GM18499 (cell line): ENCODE results near the gene GRIN1.
"Not testable (repeated sequence)": the region's sequence is repeated elsewhere in the genome, so short reads cannot be mapped to it uniquely, and the experiment has no call there.

Experiments used
- ATAC-seq: cut with Tn5 transposase; IDR thresholded peaks from one replicate; pipeline ENCODE4 v1.9.1; 2021; ENCODE audit warnings: moderate number of reproducible peaks; ENCODE audit not compliant: insufficient read depth, unreplicated experiment

GRIN1 gene

GRCh38 chr9:137127301-137128157 is 11.4 kb upstream of the GRIN1 start:
- no peak for ATAC-seq

GRCh38 chr9:137128158-137128861 is 10.6 kb upstream of the GRIN1 start:
- ATAC-seq = no peak

DNA sequence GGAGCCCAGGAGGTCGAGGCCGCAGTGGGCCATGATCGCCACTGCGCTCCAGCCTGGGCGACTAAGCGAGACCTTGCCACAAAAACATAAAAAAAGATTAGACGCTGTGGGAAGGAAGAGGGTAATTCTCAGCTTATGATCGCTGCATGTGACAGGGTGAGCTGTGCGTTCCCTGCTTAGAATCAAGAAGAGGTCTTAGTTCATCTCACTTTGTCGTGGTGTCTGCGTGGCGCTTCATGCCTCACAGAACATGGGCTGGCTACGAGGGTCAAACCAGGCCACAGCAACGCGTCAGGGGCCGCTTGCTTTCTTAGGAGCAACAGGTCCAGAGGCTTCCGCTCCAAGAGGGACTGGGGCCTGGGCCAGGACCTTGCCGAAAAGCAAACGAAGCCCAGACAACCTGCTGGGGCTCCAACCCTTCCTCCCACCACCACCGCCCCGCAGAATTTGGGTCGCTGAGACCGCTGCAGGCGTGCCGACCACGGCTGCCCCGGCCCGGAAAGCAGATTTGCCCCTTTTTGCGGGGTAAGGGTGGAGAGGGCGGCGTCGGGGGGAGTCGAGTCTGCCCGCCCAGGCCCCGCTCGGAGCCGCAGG is 10.0 kb upstream of the GRIN1 start:
- ATAC-seq = no peak

GRCh38 chr9:137129456-137130175 is 9.3 kb upstream of the GRIN1 start:
- ATAC-seq = no peak

DNA sequence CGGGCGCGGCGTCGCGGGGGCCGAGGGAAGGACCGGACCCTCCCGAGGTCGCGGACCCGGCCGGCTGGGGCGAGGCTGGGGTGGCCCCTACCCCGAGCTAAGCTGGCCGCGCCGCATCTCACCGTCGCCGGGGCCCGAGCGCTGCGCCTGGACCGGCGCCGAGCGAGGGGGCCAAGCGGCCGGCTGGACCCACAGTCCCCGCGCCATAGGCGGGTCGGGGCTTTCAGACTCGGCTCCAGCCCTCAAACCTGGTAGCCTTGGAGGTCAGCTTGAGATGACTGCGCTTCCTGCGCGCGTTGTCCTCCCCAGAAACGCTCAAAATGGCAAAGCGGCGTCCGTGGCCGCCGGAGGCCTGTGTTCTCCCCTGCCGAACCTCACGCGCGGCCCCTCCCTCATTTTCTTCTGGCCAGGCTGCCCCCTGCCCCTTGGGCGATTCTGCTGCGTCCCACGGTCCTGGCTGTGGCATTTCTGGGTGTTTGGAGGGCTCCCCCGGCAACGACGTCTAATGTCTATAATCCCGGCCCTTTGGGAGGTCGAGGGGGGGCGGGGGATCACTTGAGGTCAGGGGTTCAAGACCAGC is 8.7 kb upstream of the GRIN1 start:
- no peak for ATAC-seq

GRCh38 chr9:137134191-137134590 is 4.8 kb upstream of the GRIN1 start:
- ATAC-seq = no peak

GRCh38 chr9:137135154-137135553 is 3.8 kb upstream of the GRIN1 start:
- ATAC-seq = not testable (repeated sequence)

DNA sequence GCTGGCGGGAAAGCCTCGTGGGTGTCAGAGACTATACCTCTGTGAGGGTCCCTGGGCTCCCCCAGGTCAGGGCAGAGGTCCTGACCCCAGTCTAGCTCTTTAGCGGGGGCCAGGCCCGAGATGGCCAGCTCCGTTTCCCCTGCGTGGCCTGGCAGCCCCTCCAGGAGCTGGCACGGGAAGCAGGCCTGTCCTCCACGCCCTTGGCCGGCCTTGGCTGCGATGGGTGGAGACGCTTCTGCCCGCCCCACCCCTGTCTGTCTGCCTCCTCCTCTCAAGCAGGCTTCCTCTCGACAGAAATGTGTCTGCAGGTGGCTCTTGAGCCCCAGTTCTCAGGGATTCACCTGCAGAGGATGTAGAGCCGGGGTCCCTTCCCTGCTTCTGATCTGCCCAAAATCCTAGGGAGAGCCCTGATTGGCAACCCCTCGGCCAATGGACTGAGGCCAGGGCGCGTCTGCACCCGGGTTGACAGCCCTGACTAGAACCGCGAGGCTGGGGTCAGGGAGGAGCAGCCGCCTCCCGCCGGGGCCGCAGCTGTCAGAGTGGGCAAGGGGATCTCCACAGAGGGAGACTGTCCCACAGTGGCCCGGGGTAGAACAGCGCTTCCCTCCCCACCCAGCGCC is 2.6 kb upstream of the GRIN1 start:
- ATAC-seq = no peak

GRCh38 chr9:137136881-137137607 is 1.9 kb upstream of the GRIN1 start:
- ATAC-seq = no peak

DNA sequence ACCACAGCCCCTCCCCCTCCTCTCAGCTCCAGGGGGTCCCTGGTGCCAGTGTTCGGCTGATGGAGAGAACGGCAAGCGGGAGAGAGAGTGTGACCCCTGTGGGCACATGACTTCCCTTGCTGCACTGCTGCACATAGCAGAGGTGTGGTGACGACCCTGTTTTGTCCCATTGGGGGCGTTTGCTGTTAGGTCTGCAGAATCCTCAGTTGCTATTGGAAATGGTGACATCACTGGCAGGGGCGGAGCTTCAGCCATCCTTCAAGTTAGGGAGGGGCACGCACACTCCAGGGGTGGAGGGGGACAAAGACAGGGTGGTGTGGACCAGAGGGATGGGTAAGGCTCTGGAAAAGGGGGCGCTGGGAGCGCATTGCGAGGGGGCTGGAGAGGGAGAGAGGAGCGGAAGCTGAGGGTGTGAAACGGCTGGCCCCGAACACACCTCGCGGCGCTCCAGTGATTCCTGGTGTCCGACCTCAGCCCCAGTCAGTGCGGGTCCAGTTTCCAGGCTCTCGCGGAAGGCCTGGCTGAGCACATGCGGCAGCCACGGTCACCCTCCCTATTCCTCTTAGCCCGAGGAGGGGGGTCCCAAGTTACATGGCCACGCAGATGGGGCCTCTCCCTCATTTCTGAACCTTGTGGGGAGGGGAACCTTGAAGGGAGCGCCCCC is 764 bp upstream of the GRIN1 start:
- ATAC-seq = no peak

DNA sequence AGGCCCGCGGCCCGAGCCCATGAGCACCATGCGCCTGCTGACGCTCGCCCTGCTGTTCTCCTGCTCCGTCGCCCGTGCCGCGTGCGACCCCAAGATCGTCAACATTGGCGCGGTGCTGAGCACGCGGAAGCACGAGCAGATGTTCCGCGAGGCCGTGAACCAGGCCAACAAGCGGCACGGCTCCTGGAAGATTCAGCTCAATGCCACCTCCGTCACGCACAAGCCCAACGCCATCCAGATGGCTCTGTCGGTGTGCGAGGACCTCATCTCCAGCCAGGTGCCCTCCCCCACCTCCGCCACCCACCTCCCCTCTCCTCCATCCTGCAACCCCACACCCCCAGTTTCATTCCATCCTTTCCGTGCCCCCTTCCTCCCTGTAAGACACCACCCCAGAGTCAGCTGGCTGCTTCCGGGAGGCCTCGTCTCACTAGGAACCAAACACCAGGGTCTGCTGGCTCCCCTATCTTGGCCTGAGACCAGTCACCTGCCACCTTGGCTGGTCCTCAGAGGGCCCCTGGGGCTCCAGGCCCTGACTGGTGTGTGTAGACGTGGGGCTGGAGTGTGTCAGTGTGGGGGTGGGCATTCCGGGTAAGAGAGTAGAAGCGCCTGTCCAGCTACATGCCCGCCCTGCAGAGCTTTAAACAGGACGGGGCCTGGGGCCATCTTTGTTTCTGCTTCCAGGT is 655 bp downstream of the GRIN1 start:
- ATAC-seq = no peak

DNA sequence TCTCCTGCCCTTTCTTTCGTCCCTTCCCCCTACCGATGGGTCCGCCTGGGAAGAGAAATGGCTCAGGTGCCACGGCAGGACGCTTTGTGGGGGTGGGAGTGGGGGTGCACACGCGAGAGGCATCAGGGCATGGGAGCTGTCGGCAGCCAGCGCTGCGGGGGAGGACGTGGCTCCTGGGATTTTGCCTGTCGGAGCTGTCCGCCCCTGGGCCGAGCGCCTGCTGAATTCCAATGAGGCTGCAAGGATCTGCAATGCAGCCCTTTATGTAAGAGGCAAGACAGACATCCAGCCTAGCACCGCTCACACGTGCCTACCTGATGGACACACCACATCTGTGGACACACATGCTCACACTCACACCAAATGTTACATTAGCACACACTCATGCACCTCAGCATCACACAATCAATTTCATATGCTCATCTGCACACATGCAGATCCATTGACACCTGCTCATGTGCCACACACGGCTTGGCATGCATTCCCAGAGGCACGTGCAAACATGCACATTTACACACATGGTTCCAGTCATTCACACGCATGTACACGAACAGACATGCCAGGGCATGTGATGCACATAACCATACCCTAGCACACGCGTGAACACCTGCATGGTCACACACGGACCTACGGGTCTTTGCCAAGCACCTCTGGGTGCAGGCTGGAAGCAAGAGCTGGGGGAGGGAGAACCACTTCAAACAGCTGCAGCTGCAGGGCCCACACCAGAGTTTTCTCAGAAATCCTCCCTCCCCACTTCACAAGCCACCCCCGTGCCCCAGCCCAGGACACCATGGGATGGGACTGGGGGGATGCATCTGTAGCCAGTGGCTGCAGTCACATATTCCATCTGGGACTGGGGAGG is 1.4 kb downstream of the GRIN1 start:
- ATAC-seq = no peak

DNA sequence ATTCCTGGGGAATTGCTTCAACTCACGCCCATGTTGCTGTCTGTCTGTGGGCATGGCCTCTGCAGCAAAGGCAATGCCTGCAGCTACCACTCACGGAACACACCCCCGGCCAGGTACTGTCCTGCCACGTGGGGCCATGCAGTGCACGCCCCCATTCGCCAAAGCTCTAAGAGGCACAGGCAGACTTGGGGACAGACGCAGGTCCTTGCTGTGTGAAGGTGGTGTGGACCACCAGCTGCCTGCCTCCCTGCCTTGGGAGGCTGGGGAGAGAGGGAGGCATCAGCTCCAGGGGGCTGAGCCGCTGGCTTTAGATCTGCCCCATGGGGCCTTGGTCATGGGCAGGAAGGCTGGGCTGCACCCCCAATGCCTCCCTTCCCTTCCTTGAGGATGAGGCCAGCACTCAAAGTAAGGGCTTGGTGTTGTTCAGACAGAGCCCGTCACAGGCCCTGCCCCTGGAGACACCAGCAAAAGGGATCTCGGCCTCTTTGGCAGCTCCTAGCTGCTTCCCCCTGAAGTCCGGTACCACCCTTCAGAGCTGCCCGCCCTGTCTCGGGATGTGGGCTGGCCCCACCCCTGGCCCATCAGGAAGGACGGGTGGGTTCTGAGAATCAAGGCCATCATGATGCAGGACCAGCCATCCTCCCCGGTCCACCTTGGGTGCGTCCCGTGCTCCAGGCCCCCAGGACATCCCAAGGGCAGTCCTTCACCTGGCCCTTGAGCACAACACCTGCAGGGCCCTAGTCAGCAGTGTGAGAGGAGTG is 2.3 kb downstream of the GRIN1 start:
- no peak for ATAC-seq

GRCh38 chr9:137141976-137142936 is 3.3 kb downstream of the GRIN1 start:
- ATAC-seq = no peak

DNA sequence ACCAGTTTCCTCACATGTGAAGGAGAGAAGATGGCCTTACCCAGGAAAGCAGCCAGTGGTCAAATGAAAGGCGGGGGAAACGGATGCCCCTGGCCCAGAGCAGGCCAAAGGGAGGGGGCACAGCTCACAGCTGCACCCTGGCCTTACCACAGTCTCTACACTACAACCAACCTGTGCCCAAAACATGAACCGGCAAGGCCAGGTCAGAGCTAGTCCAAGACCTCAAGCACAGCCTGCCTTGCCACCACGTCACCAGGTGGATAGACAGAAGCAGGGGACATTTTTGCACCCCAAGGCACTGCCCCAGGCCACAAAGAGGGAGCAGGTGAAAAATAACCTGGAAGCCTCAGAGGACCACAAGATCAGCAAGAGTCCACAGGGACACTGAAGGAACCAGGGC is 4.5 kb downstream of the GRIN1 start:
- ATAC-seq = no peak
